NCI-H510A treated with DMSO at 0.1 percent for 48 hours (cell line): ENCODE measurements around the gene TSBP1.
"Not testable (repeated sequence)": the region's sequence is repeated elsewhere in the genome, so short reads cannot be mapped to it uniquely, and the experiment has no call there.

Experiments
- DNase-seq: peaks from one replicate; lab custom pipeline; 2025; lab: John Stamatoyannopoulos, UW

TSBP1 gene

GRCh38 chr6:32288426-32288825 is 83.3 kb downstream of the TSBP1 start:
- no peak for DNase-seq

GRCh38 chr6:32273801-32274577 is 97.7 kb downstream of the TSBP1 start:
- not testable (repeated sequence) for DNase-seq

- DNase-seq = no peak
Observed at GRCh38 chr6:32271429-32271828, 100.3 kb downstream of the TSBP1 start.

- DNase-seq = not testable (repeated sequence)
Observed at GRCh38 chr6:32268459-32268858, 103.2 kb downstream of the TSBP1 start.

GRCh38 chr6:32267035-32267434 is 104.7 kb downstream of the TSBP1 start:
- DNase-seq = no peak

- DNase-seq = not testable (repeated sequence)
Observed at GRCh38 chr6:32257262-32257661, 114.4 kb downstream of the TSBP1 start.

GRCh38 chr6:32255199-32256153 is 116.2 kb downstream of the TSBP1 start:
- DNase-seq = no peak

- DNase-seq = no peak
Observed at GRCh38 chr6:32254761-32255198, 116.9 kb downstream of the TSBP1 start.

- no peak for DNase-seq
Observed at GRCh38 chr6:32252331-32253009, 119.2 kb downstream of the TSBP1 start.

- no peak for DNase-seq
Observed at GRCh38 chr6:32249262-32249661, 122.4 kb downstream of the TSBP1 start.

GRCh38 chr6:32247401-32247800 is 124.3 kb downstream of the TSBP1 start:
- DNase-seq = no peak

- peak; percentile 28 for DNase-seq
Observed at GRCh38 chr6:32244946-32245398, 126.7 kb downstream of the TSBP1 start.

- no peak for DNase-seq
Observed at GRCh38 chr6:32244270-32244669, 127.4 kb downstream of the TSBP1 start.
